Measurements from ENCODE around the gene TTC39A.

DNA sequence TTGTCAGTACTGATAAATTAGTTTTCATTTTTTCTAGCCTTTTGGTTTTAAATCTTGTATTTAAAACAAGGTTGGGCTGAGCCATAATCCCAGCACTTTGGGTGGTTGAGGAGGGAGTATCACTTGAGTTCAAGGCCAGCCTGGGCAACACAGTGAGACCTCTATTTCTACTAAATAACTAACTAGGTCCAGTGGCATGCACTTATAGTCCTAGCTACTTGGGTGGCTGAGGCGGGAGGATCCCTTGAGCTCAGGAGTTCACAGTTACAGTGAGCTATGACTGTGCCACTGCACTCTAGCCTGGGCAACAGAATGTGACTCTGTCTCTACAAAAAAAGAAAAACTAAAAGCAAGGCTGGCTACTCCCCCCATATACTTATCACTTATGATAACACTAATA lies 21.5 kb upstream of the TTC39A start:
- TF ChIP-seq SUZ12 (IDR thresholded peaks at IDR 0.05; ENCODE audit: extremely low read depth, insufficient read depth, insufficient read length) (no peak), YY1 (IDR thresholded peaks at IDR 0.05; ENCODE audit: insufficient read depth, insufficient read length) (no peak)

All from NT2/D1 (cell line).